SH-SY5Y (cell line): ENCODE data around the gene DDX56.

Source experiments
- GATA2 ChIP-seq: IDR thresholded peaks from 2 replicates; pipeline ENCODE4 v1.6.1; 2011; ENCODE audit warnings: mild to moderate bottlenecking, low read depth, low read length
- GATA3 ChIP-seq: IDR thresholded peaks from 2 replicates; pipeline ENCODE4 v1.6.1; 2011; ENCODE audit warnings: low read depth, mild to moderate bottlenecking, low read length, moderate library complexity

GRCh38 chr7:44519546-44519945 lies 54.2 kb downstream of the DDX56 start:
- no peak for TF ChIP-seq GATA2
- no peak for TF ChIP-seq GATA3
